Smooth muscle cell (in vitro differentiated cells): ENCODE measurements around the gene IGFALS. TPM values are rescaled to one million over a fixed set of nuclear protein-coding genes. Genes with fewer than 3 reads are reported as not detected.
A peak's percentile ranks its signal among the peaks of the same experiment; 100 is the strongest.

Experiments
- DNase-seq: peaks from one replicate; lab custom pipeline; 2025; ENCODE audit not compliant: unreplicated experiment; lab: John Stamatoyannopoulos, UW
- H2AFZ ChIP-seq: fragments of 200-600 bp; sonication (generic); 2 replicates; pipeline ENCODE4 v1.6.0; 2016; ENCODE audit warnings: antibody characterized with exemption, low read depth, mild to moderate bottlenecking
- H3F3A ChIP-seq: fragments of 200-600 bp; sonication (generic); 2 replicates; pipeline ENCODE4 v1.6.0; 2017; ENCODE audit warnings: antibody characterized with exemption, low read depth
- H3K27ac ChIP-seq: fragments of 200-600 bp; sonication (generic); 2 replicates; pipeline ENCODE4 v1.5.1; 2016; ENCODE audit warnings: low read depth, mild to moderate bottlenecking
- H3K27me3 ChIP-seq: fragments of 200-600 bp; sonication (generic); 2 replicates; pipeline ENCODE4 v1.6.1; 2016; ENCODE audit warnings: low read depth, mild to moderate bottlenecking
- H3K36me3 ChIP-seq: fragments of 200-600 bp; sonication (generic); 2 replicates; pipeline ENCODE4 v1.5.1; 2016; ENCODE audit warnings: low read depth
- H3K4me1 ChIP-seq: fragments of 200-600 bp; sonication (generic); 2 replicates; pipeline ENCODE4 v1.5.1; 2016; ENCODE audit warnings: low read depth
- H3K4me2 ChIP-seq: fragments of 200-600 bp; sonication (generic); 2 replicates; pipeline ENCODE4 v1.6.0; 2016; ENCODE audit warnings: mild to moderate bottlenecking
- H3K4me3 ChIP-seq: fragments of 200-600 bp; sonication (generic); 2 replicates; pipeline ENCODE4 v1.5.1; 2016; ENCODE audit warnings: mild to moderate bottlenecking
- H3K79me2 ChIP-seq: fragments of 200-600 bp; sonication (generic); 2 replicates; pipeline ENCODE4 v1.6.0; 2016; ENCODE audit warnings: low read depth, mild to moderate bottlenecking
- H3K9ac ChIP-seq: fragments of 200-600 bp; sonication (generic); 2 replicates; pipeline ENCODE4 v1.6.0; 2016; ENCODE audit warnings: low read depth
- H3K9me3 ChIP-seq: fragments of 200-600 bp; sonication (generic); replicated peaks from 2 replicates; pipeline ENCODE4 v1.5.1; 2016; ENCODE audit warnings: low read depth
- H4K20me1 ChIP-seq: fragments of 200-600 bp; sonication (generic); 2 replicates; pipeline ENCODE4 v1.6.0; 2016; ENCODE audit warnings: low read depth
- WGBS: methylation state at CpG from one replicate; pipeline ENCODE4 v1.1.7; 2016; ENCODE audit warnings: low lambda C conversion rate; 5-methylcytosine and 5-hydroxymethylcytosine counted together
- polyA plus RNA-seq: library from polyadenylated mRNA; unstranded; fragments of >200 nt; fragmentation: Nextera tagmentation; extraction: Ambion mirVana; gene quantifications from 2 replicates; pipeline ENCODE4 v1.2.1, GENCODE V29; 2016
- total RNA-seq: library from RNA; depleted of rRNA; stranded (reverse); fragments of >200 nt; gene quantifications from 2 replicates; pipeline ENCODE4 v1.2.3, GENCODE V29; 2014
- TF ChIP-seq, protein P1 (sequence below): fragments of 200-600 bp; sonication (generic); IDR thresholded peaks from 2 replicates; pipeline ENCODE4 v1.5.1; 2017; ENCODE audit warnings: borderline replicate concordance, mild to moderate bottlenecking, antibody characterized with exemption; ENCODE audit not compliant: insufficient read depth, poor library complexity, severe bottlenecking

IGFALS gene
- total and polyA plus RNA-seq, 2 experiments from 2014 or later = not detected

DNA sequence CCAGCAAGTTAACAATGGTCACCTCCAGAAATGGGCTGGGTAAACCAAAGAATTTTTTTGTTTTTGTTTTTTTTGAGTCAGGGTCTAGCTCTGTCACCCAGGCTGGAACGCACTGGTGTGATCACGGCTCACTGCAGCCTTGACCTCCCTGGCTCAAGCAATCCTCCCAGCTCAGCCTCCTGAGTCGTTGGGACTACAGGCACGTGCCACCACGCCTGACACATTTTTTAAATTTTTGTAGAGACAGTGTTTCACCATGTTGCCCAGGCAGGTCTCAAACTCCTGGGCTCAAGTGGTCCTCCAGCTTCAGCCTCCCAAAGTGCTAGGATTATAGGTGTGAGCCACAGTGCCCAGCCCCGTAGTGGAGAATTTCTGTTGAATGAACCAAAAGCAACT, 12.8 kb downstream of the IGFALS start:
- Histone ChIP-seq H3K27ac (no peak overlapping the region), H2AFZ (no peak overlapping the region), H3K9me3 (no peaks in the 10 kb centered on the region), H3K36me3 (no peaks in the 10 kb centered on the region), H4K20me1 (peaks cover 38% of the 10 kb centered on the region), H3K9ac (no peak overlapping the region), H3F3A (peaks cover 7% of the 10 kb centered on the region), H3K79me2 (peaks cover 28% of the 10 kb centered on the region), H3K27me3 (no peaks in the 10 kb centered on the region), H3K4me3 (no peak overlapping the region), H3K4me1 (peaks cover 4% of the 10 kb centered on the region), H3K4me2 (peak overlapping the region; percentile 99)
- no peak for DNase-seq
- TF ChIP-seq, protein P1, sequence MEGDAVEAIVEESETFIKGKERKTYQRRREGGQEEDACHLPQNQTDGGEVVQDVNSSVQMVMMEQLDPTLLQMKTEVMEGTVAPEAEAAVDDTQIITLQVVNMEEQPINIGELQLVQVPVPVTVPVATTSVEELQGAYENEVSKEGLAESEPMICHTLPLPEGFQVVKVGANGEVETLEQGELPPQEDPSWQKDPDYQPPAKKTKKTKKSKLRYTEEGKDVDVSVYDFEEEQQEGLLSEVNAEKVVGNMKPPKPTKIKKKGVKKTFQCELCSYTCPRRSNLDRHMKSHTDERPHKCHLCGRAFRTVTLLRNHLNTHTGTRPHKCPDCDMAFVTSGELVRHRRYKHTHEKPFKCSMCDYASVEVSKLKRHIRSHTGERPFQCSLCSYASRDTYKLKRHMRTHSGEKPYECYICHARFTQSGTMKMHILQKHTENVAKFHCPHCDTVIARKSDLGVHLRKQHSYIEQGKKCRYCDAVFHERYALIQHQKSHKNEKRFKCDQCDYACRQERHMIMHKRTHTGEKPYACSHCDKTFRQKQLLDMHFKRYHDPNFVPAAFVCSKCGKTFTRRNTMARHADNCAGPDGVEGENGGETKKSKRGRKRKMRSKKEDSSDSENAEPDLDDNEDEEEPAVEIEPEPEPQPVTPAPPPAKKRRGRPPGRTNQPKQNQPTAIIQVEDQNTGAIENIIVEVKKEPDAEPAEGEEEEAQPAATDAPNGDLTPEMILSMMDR = no peak
- WGBS = 94% methylated on average over 6 of the region's 6 CpGs

GRCh38 chr16:1779741-1780676, 13.5 kb downstream of the IGFALS start:
- Histone ChIP-seq H3K27me3 (no peaks in the 10 kb centered on the region), H3K9me3 (no peaks in the 10 kb centered on the region), H4K20me1 (peaks cover 31% of the 10 kb centered on the region), H3K36me3 (no peaks in the 10 kb centered on the region), H3K79me2 (peaks cover 24% of the 10 kb centered on the region), H3K9ac (no peak overlapping the region), H3K4me3 (no peak overlapping the region), H3K4me2 (no peak overlapping the region), H3K4me1 (peaks cover 4% of the 10 kb centered on the region), H2AFZ (no peak overlapping the region), H3K27ac (no peak overlapping the region), H3F3A (peaks cover 7% of the 10 kb centered on the region)
- TF ChIP-seq, protein P1 = no peak
- whole genome bisulfite sequencing = 92% methylated on average over 27 of the region's 27 CpGs
- DNase-seq = no peak

DNA sequence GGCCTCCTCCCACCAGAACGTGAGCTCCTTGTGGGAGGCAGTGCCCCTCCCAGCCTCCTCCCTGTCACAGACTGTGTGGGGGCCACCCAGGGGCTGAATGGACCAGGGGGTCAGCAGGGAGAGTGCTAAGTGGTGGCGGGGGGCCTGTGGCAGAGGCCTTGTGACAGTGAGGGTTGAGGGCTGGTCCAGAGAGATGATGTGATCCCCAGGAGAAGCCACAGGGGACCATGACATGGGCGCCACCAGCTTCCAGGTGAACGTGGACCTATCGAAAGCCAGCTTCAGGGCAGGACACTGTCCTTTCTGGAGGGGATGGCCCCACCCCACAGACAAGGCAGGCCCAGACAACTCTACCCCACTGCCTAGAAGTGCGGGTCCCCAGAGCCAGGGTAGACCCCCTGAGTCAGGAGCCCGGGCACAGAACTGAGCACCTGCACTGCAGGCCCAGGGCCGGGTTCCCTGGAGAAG, 14.2 kb downstream of the IGFALS start:
- Histone ChIP-seq H4K20me1 (peaks cover 30% of the 10 kb centered on the region), H3K4me2 (no peak overlapping the region), H3K27me3 (no peaks in the 10 kb centered on the region), H3K4me1 (peaks cover 5% of the 10 kb centered on the region), H3K4me3 (no peak overlapping the region), H3K79me2 (peaks cover 24% of the 10 kb centered on the region), H3F3A (peaks cover 7% of the 10 kb centered on the region), H3K36me3 (no peaks in the 10 kb centered on the region), H3K9ac (no peak overlapping the region), H3K9me3 (no peaks in the 10 kb centered on the region), H2AFZ (no peak overlapping the region), H3K27ac (no peak overlapping the region)
- WGBS = 93% methylated on average over 8 of the region's 8 CpGs
- DNase-seq = no peak
- TF ChIP-seq, protein P1 = no peak
